ENCODE results near the gene RAPGEF5.

RAPGEF5 gene

GRCh38 chr7:22277375-22277774, 79.6 kb downstream of the RAPGEF5 start:
- TF ChIP-seq, protein P1, sequence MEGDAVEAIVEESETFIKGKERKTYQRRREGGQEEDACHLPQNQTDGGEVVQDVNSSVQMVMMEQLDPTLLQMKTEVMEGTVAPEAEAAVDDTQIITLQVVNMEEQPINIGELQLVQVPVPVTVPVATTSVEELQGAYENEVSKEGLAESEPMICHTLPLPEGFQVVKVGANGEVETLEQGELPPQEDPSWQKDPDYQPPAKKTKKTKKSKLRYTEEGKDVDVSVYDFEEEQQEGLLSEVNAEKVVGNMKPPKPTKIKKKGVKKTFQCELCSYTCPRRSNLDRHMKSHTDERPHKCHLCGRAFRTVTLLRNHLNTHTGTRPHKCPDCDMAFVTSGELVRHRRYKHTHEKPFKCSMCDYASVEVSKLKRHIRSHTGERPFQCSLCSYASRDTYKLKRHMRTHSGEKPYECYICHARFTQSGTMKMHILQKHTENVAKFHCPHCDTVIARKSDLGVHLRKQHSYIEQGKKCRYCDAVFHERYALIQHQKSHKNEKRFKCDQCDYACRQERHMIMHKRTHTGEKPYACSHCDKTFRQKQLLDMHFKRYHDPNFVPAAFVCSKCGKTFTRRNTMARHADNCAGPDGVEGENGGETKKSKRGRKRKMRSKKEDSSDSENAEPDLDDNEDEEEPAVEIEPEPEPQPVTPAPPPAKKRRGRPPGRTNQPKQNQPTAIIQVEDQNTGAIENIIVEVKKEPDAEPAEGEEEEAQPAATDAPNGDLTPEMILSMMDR (IDR thresholded peaks at IDR 0.05): no peak
- Histone ChIP-seq H3K27ac (no peak overlapping the region), H3K36me3 (no peaks in the 10 kb centered on the region), H3K4me3 (no peak overlapping the region), H3K27me3 (no peaks in the 10 kb centered on the region), H3K4me1 (no peaks in the 10 kb centered on the region), H3K9me3 (no peaks in the 10 kb centered on the region)
- DNase-seq: no peak
- intact Hi-C loops (cut with DNase I; ENCODE audit: low total_unique reads): no loop called here

GRCh38 chr7:22275661-22276060, 81.3 kb downstream of the RAPGEF5 start:
- H3K4me3 ChIP-seq: no peak overlapping the region
- no peaks in the 10 kb centered on the region for H3K9me3 ChIP-seq
- DNase-seq: no peak
- H3K27me3 ChIP-seq: no peaks in the 10 kb centered on the region
- TF ChIP-seq, protein P1 (IDR thresholded peaks at IDR 0.05): no peak
- no peak overlapping the region for H3K27ac ChIP-seq
- H3K36me3 ChIP-seq: no peaks in the 10 kb centered on the region
- intact Hi-C loops (cut with DNase I; ENCODE audit: low total_unique reads): no loop called here
- no peaks in the 10 kb centered on the region for H3K4me1 ChIP-seq

- DNase-seq: no peak
- Histone ChIP-seq H3K9me3 (no peaks in the 10 kb centered on the region), H3K4me1 (no peaks in the 10 kb centered on the region), H3K27me3 (no peaks in the 10 kb centered on the region), H3K36me3 (no peaks in the 10 kb centered on the region), H3K27ac (no peak overlapping the region), H3K4me3 (no peak overlapping the region)
- intact Hi-C loops (cut with DNase I; ENCODE audit: low total_unique reads): no loop called here
- TF ChIP-seq, protein P1 (IDR thresholded peaks at IDR 0.05): no peak
Observed at GRCh38 chr7:22271311-22271710, 85.6 kb downstream of the RAPGEF5 start.

- H3K4me3 ChIP-seq: no peak overlapping the region
- H3K9me3 ChIP-seq: no peaks in the 10 kb centered on the region
- no peaks in the 10 kb centered on the region for H3K27me3 ChIP-seq
- no peak for DNase-seq
- no peak overlapping the region for H3K27ac ChIP-seq
- H3K4me1 ChIP-seq: no peaks in the 10 kb centered on the region
- intact Hi-C loops (cut with DNase I; ENCODE audit: low total_unique reads): no loop called here
- TF ChIP-seq, protein P1 (IDR thresholded peaks at IDR 0.05): no peak
- H3K36me3 ChIP-seq: no peaks in the 10 kb centered on the region
Observed at GRCh38 chr7:22270371-22270770, 86.6 kb downstream of the RAPGEF5 start.

GRCh38 chr7:22269963-22270362, 87.0 kb downstream of the RAPGEF5 start:
- TF ChIP-seq, protein P1 (IDR thresholded peaks at IDR 0.05): no peak
- no peak for DNase-seq
- intact Hi-C loops (cut with DNase I; ENCODE audit: low total_unique reads): no loop called here

DNA sequence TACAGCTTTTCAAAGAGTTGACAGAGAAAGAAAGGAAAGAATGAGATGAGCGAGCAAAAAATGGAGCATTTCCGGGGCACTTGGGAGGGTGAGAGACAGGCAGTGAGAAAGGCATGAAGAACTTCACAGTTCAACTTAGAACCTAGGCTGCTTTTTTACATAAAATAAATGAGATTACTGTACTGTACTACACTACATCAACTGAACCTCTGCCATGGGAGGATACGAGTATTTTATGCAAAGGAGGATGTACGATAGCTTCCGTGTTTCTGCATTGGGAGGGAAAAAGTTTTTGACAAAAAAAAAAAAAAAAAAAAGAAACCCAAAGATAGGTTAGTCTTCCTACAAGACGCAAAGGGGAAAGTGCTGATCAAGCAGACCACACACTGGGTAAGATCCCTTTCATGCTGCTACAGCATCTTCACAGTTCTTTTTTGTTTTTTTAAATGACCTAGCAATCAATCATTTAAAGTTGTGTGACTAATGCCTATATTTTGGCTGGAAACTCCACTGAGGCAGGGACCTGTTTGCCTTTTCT, 88.0 kb downstream of the RAPGEF5 start:
- no peaks in the 10 kb centered on the region for H3K36me3 ChIP-seq
- TF ChIP-seq, protein P1 (IDR thresholded peaks at IDR 0.05): no peak
- DNase-seq: no peak
- H3K4me1 ChIP-seq: no peaks in the 10 kb centered on the region
- no peak overlapping the region for H3K4me3 ChIP-seq
- no peaks in the 10 kb centered on the region for H3K27me3 ChIP-seq
- no peak overlapping the region for H3K27ac ChIP-seq
- no peaks in the 10 kb centered on the region for H3K9me3 ChIP-seq
- intact Hi-C loops (cut with DNase I; ENCODE audit: low total_unique reads): no loop called here

More at GRCh38 chr7:22269963-22270362, 87.0 kb downstream of the RAPGEF5 start:
- H3K27ac ChIP-seq: no peak overlapping the region
- H3K36me3 ChIP-seq: no peaks in the 10 kb centered on the region
- no peaks in the 10 kb centered on the region for H3K9me3 ChIP-seq
- no peak overlapping the region for H3K4me3 ChIP-seq
- H3K27me3 ChIP-seq: no peaks in the 10 kb centered on the region
- no peaks in the 10 kb centered on the region for H3K4me1 ChIP-seq

Data from tibial artery (tissue), 4 donors.